ENCODE data around the gene BAIAP2.
"Not testable (repeated sequence)": the region's sequence is repeated elsewhere in the genome, so short reads cannot be mapped to it uniquely, and the experiment has no call there.

BAIAP2 gene

DNA sequence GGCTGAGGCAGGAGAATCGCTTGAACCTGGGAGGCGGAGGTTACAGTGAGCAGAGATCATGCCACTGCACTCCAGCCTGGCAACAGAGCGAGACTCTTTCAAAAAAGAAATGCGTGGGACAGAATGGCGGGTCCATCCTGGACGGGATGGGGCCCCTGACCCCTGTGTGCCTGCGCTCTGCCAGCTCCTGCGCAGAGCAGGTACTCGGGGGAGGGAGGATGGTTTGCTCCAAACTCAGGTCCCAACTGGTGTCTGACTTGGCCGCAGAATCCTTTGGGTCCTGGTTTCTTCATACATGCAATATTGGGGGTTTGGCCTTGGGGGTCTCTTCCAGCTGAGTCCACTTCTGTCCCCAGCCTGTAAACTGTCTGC is 33.0 kb upstream of the BAIAP2 start:
- no peak for DNase-seq

DNA sequence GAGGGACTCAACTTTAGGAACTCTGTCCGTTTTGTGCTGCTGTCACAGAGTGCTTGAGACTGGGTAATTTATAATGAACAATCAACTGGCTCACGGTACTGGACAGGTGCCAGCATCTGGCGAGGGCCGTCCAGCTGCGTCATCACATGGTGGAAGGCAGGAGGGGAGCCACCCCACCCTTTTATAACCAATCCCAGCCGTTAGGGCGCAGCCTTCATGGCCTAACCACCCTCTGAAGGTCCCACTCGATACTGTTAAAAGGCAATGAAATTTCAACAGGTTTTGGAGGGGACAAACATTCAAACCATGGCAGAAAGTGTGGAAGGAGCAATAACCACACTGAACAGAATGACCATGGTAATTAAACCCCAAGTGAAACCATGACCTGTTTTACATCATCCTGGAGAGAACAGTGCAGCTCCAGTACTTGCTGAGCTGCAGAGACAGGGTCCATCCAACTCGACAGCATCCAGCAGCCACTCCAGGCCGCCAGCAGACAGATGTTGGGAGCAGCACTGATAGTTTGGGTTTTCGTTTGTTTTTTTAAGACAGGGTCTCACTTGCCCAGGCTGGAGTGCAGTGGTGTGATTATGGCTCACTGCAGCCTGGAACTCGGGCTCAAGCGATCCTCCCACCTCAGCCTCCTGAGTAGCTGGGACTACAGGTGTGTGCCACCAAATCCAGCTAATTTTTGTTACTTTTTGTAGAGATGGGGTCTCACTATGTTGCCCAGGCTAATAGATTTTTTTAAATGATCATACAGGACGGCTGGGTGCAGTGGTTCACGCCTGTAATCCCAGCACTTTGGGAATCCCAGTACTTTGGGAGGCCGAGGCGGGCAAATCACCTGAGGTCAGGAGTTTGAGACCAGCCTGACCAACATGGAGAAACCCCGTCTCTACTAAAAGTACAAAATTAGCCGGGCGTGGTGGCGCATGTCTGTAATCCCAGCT is 32.3 kb upstream of the BAIAP2 start:
- no peak for DNase-seq

DNA sequence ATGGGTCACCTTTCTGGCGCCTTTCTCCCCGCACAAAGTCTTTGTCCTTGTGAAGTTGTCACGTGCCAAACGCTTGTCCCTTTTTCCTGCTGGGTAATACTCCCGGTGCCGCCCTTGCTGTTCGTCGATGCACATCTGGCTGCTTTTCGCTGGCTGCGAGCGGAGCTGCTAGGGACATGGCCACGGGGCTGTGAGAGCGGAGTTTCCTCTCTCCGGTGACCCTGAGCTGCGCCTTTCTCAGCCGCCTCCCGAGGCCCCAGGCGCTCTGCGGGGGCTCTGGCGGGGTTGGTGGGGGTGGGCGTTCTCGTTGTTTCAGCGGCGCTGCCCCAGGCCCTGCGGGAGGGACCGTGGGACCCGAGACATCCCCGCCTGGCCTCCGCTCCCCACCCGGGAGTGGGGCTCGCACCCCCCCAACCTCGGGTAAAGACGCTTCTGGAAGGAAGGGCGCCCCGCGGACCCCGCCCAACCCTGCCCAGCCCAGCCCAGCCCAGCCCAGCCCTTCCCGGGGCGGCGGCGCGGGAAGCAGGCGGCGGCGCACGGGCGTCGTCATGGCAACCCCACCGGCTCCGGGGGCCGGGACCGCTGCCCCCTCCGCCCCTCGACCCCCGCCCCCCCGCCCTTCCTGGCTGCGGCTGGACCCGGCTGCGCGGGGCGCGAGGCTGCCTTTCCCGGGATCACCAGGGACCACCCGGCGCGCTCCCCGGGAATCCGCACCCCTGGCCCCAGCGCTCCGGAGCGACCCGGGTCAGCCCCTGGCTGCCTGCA is 31.1 kb upstream of the BAIAP2 start:
- peak in 3 of 4 experiments; percentile 13 to 47 (median 45) for DNase-seq

DNA sequence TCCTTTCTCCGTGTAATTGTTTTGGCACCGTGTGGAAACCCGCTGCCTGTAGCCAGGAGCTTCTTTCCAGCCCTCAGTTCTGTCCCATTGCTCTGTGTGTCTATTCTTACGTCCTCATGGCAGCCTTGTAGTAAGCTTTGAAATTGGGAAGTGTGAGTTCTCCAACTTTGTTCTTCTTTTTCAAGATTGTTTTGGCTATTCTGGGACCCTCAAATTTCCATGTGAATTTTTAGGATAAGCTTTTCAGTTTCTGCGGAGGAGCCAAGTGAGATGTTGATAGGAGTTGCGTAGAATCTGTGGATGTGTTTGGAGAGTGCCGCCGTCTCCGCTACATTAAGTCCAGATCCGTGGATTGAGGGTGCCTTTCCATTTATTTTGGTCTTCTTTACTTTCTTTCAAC is 28.1 kb upstream of the BAIAP2 start:
- peak in 2 of 4 experiments; percentile 26 to 46 for DNase-seq

DNA sequence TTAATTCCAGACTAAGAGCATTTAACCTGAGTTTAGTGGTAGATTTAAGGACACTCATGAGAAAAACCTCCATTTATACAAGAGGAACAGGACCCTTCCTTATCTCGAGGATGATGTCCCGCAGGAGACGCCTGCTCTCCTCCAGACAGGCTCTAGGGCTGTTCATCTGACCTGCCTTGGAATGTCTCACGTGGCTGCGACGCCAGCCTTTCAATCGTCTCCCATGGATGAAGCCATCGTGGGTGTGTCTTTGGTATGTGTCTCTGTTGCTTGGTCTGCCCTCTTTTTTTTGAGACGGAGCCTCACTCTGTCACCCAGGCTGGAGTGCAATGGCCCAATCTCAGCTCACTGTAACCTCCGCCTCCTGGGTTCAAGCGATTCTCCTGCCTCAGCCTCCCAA is 26.8 kb upstream of the BAIAP2 start:
- DNase-seq, result no peak

DNA sequence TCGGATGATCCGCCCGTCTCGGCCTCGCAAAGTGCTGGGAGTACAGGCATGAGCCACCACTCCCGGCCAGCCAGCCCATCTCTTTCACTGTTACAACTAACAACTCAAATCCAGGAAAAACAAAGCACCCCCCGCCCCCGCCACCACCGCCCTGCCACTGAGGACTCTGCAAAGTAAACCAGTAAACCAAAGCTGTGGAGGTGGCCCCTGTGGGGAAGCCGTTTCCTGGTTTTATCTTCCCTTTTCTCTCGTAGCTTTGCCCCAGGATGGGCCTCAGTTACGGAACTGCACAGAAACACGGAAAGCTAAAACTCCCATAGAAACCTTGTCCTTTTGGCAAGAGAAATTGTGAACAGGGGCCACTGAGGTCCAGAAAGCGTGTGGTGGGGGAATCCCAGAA is 25.8 kb upstream of the BAIAP2 start:
- DNase-seq, result peak; percentile 45 to 75 (median 67)

DNA sequence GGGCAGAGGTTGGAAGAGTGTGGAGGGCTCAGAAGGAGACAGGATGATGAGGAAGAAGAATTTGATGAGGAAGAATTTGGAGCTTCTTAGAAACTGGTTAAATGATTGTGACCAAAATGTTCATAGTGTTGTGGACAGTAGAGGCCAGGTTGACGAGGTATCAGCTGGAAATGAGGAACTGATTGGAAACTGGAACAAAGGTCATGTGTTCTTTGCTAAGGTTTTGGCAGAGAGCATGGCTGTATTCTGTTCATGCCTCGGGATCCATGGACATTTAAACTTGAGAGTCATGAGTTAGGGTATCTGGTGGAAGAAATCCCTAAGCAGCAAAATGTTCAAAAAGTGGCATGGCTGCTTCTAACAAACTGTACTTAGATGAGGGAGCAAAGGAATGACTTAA is 24.0 kb upstream of the BAIAP2 start:
- DNase-seq, result no peak

DNA sequence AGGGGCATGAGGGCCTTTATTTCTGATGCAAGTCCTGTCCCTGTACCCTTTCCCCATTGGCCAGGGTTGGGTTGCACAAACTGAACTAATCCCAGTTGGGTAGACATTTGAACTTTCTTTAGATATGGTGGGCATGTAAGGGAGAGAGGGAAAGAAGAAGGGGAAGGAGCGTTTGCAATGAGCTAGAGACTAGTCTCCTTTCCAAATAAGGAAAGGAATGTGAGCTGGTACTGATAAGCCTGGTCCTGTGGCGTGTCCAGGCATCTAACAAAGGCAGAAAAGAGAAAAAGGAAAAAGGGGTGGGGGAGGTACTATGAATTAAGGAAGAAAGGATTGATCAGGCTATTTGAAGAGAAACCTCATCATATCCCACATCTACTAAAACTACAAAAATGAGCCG is 23.0 kb upstream of the BAIAP2 start:
- no peak for DNase-seq

DNA sequence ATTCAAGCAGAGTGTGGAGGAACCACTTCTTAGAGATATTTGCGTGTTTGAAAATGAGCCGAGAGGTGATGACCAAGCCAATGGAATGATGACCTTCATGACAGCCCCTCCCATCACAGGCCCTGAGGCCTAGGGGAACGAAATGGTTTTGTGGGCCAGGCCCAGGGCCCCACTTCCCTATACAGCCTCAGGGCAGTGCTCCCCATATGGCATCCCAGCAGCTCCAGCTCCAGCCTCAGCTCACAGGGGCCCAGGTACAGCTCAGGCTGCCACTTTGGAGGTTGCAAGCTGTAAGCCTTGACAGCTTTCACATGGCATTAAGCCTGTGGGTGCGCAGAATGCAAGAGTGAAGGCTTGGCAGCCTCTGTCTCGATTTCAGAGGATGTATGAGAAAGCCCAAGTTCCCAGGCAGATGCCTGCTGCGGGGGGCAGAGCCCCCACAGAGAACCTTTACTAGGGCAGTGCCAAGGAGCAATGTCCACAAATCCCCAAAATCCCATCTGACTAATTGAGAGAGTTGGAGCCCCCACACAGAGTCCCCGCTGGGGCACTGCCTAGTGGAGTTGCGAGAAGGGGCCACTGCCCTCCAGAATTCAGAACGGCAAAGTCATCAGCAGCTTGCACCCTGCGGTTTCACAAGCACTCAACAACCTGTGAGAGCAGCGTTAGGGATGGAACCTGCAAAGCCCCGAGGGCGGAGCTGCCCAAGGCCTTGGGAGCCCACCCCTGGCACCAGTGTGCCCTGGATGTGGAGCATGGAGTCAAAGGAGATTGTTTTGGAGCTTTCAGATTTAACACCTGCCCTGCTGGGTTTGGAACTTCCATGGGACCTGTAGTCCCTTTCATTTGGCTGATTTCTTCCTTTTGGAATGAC is 22.1 kb upstream of the BAIAP2 start:
- DNase-seq, result no peak

DNA sequence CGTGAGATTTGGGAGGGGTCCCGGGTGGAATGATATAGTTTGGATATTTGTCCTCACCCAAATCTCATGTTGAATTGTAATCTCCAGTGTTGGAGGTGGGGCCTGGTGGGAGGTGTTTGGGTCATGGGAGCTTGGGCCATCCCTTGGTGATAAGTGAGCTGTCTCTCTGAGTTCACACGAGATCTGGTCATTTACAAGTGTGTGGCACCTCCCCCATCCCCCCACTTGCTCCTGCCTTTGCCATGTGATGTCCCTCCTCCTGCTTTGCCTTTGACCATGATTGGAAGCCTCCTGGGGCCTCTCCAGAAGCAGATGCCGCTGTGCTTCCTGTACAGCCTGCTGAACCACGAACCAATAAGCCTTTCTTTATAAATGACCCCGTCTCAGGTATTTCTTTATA is 21.3 kb upstream of the BAIAP2 start:
- no peak for DNase-seq

DNA sequence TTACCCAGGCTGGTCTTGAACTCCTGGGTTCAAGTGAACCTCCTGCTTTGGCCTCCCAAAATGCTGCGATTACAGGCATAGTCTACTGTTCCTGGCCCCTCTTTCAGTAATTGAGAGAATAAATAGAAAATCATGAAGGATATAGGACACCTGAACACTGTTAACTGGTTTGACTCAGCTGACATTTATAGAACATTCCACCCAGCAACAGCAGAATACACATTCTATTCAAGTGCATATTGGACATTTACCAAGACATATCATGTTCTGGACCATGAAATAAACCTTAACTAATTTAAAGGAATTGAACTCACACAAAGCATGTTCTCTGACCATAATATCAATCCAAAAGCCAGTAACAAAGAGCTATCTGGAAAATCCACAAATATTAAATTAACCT is 19.8 kb upstream of the BAIAP2 start:
- DNase-seq, result no peak

DNA sequence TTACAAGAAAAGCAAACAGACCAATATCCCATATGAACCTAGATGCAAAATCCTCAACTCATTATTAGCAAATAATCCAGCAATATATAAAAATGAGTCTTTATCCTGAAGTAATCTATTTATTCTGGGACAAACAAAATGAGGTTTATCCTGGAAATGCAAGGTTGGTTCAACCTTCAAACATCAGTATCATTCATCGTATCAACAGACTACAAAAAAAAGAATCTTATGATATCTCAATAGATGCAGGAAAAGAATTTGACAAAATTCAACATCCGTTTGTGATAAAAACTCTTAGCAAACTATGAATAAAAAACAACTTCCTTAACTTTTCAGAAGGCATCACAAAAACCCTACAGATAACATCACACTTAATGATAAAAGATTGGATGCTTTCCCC is 18.4 kb upstream of the BAIAP2 start:
- no peak for DNase-seq

DNA sequence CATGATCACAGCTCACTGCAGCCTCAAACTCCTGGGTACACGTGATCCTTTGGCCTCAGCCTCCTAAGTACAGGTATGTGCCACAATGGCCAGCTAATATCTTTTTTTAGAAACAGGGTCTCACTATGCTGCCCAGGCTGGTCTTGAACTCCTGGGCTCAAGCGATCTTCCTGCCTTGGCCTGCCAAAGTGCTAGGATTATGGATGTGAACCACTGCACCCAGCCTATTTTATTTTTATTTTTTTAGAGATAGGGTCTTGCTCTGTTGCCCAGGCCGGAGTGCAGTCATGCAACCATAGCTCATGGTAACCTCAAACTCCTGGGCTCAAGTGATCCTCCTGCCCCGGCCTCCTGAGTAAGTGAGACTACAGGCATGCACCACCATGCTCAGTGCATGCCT is 17.6 kb upstream of the BAIAP2 start:
- DNase-seq, result not testable (repeated sequence)

DNA sequence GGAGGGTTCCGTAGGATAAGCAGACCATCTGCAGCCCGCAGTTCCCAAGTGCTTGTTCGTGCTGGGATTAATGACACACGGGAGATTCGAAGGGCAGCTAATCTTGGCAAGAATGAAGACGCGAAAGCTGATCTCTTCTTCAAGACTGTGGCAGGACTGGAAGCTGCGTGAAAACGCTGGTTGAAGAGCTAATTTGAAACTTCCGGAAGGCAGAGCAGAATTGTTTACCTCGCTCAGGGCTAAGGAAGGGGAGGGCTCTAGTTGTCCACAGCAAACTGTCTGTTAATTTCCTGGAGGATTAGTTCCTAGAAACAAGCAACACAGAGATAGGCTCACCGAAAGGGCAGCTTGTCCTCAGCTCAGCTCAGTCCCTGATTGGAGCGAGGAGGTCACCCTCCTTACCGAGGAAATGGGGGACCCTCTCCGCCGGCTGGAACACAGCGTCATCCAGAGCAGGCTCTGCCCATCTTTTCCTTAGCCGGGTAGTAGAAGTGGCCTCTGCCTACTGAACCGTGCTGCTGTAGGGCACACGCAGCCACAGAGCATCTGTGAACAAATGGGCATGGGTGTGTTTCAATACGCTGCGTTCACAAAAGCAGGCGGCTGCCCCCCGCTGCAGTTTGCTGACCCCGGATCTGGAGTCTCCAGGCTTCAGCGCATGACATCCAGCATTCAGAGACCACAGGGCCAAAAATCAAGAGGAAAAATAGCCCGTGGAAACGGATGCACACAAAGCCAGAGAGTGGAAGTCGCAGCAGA is 16.7 kb upstream of the BAIAP2 start:
- DNase-seq, result peak; percentile 39 to 58 (median 52)

DNA sequence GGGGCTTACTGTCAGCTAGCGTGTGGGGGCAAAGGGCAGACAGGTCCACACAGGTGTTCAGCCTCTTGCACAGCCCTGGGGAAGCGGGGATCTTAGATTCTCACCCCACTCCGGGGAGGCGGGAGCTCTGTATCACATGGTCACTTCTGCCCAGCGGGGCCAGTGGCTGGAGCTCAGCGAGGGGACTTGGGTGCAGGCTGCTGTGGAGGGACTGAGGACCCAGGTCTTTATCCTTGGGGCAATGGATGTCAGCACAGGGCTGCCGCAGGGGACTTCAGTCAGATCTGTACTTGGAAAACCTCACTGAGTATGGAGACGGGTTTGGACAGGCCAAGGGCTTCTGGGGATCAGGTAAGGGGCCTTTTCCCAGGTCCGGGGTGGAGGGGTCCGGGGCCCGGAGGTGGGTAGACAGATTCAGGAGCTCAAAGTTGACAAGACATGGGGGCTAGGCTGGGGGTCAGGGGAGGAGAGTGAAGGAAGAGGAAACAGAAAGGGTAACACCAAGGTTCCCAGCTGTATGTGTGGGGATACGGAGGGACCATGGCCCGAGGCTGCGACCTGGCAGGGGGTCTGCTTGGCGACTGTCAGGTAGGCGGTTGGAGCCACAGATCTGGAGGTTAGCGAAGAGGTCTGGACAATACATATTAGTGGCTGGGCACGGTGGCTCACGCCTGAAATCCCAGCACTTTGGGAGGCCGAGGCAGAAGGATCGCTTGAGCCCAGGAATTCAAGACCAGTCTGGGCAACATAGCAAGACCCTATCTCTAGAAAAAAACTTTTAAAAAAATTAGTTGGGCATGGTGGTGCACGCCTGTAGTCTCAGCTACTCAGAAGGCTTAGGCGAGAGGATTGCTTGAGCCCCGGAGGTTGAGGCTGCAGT is 15.1 kb upstream of the BAIAP2 start:
- DNase-seq, result no peak

DNA sequence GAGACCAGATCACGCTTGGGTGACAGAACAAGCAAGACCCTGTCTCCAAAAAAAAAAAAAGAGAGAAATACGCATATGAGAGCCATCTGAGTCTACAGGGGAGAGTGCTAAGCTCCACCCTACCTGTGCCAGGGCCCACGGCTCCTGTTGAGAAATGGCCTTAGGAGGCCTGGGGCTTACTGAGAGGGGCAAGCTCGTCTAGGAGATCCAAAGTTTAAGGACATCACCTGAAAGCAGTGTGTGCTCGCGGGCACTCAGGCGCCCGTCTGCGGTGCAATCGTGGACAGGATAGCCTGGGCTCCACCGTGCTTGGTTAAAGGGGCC is 14.5 kb upstream of the BAIAP2 start:
- DNase-seq, result no peak

DNA sequence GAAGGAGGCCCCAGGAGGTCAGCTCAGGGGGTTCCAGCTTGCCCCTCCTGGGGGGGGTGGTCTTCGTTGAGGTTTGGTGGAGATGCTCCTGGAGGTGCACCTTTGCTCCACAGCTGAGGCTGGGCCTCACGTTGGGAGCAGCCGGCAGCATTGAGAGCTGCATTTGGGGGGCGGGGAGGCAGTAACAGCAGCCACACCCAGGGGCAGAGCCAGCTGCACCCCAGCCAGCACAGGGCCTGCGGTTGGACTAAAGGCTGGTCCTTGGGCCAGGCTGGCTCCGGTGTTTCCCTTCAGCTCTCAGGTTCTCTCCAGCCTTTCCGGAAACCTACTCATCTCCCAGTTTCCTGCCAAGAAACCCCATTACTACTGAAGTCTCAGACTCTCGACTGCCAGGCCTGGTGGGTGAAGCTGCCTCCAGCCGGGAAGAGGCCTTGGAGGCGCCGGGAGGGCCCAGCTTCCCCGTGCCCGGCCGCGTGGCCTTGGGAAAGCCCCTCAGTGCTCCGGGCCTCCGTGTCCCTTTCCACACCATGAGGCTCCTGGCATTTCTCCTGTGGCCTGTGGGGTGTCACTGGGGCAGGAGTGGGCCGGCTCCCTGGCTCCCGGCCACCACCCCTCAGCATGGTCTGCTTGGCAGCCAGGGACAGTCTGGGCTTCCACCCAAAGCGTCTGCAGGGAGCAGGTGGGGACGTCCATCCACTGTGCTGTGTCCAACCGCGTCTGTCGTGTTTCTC is 14.0 kb upstream of the BAIAP2 start:
- DNase-seq, result no peak

DNA sequence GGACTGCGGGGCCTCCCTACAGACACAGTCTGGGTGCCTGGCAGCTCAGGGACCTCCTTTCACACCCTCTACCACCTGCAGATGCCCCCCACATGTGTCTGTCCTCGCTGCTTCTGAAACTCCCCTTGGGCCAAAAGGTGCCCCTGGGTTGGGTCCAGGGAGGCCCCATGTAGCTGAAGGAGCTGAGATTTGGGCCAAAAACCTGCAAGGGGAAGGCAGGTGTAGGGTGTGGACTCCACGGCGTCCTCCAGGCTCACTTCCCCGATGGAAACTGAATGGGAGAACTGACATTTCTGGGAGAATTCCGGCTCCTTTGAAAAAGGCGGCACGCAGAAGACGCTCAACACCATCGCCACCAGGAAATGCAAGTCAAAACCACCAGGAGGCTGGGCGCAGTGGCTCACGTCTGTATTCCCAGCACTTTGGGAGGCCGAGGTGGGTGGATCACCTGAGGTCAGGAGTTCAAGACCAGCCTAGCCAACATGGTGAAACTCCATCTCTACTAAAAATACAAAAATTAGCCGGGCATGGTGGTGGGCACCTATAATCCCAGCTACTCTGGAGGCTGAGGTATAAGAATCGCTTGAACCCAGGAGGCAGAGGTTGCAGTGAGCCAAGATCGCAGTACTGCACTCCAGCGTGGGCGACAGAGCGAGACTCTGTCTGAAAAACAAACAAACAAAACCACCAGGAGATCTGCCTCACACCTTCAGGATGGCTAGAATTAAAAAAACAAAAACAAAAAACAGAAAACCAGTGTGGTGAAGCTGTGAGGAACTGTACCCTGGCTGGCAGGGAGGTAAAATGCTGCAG is 13.2 kb upstream of the BAIAP2 start:
- DNase-seq, result no peak

DNA sequence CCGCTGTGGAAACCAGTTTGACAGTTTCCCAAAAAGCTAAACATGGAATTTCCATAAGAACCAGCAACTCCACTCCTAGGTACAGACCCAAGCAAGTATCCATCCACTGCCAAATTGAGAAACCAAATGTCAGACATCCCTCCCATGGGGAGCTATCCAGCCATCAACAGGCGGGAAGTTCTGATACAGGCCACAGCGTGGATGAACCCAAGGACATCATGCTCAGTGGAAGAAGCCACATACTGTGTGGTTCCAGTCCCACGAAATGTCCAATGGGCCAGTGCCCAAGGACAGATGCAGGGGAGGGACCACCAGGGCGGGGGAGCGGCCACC is 12.6 kb upstream of the BAIAP2 start:
- DNase-seq, result no peak
